ENCODE data around the gene RTL1.

RTL1 gene

DNA sequence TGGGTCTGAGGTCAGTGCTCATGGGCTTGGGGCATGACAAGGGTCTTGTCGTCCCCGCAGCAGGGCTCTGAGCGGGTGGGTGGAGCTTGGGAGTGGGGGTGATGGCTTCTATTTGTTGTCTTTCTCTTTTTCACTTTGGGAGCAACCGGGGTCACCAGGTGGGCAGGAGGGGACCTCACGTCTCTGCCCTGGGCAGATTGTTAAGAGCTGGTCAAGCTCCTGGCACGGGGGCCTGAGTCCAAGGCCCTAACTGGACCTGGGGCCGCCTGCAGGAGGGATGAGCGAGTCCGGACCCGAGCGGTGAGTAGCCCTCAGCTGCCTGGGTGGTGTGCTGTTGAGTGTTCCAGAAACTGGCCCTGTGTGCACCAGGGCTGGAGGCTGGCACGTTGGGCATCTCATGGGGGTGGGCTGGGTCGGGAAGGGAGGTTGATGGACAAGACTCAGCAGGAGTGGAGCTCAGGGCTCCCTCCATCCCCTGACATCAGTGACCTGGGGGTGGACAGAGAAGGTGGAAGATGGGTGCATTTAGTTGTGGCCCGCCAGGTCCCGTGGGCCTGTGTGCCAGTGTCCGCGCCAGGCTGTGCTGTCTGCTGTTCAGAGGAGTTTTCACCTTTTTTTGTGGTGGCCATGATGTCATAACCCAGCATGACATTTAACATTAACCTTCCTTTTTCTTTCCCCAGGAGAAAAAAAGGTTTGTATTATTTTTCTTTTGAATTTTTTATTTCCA lies 27.5 kb downstream of the RTL1 start:
- no peak overlapping the region for H3K27ac ChIP-seq
- no peak overlapping the region for H3K4me3 ChIP-seq (IDR thresholded peaks at IDR 0.05; ENCODE audit: insufficient read depth, low read depth, low read length)
- no peak overlapping the region for H3K4me2 ChIP-seq
- H2AFZ ChIP-seq (ENCODE audit: low read depth): no peak overlapping the region
- no peak overlapping the region for H3K9ac ChIP-seq
- TF ChIP-seq, protein P1, sequence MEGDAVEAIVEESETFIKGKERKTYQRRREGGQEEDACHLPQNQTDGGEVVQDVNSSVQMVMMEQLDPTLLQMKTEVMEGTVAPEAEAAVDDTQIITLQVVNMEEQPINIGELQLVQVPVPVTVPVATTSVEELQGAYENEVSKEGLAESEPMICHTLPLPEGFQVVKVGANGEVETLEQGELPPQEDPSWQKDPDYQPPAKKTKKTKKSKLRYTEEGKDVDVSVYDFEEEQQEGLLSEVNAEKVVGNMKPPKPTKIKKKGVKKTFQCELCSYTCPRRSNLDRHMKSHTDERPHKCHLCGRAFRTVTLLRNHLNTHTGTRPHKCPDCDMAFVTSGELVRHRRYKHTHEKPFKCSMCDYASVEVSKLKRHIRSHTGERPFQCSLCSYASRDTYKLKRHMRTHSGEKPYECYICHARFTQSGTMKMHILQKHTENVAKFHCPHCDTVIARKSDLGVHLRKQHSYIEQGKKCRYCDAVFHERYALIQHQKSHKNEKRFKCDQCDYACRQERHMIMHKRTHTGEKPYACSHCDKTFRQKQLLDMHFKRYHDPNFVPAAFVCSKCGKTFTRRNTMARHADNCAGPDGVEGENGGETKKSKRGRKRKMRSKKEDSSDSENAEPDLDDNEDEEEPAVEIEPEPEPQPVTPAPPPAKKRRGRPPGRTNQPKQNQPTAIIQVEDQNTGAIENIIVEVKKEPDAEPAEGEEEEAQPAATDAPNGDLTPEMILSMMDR (conservative IDR thresholded peaks at IDR 0.05; ENCODE audit: low read depth, low read length): no peak
- H3K4me1 ChIP-seq (ENCODE audit: low read depth, poor library complexity, severe bottlenecking): no peaks in the 10 kb centered on the region
- H3K79me2 ChIP-seq (ENCODE audit: insufficient read depth, low read depth): no peaks in the 10 kb centered on the region
- H3K36me3 ChIP-seq (ENCODE audit: insufficient read depth): no peaks in the 10 kb centered on the region
- H4K20me1 ChIP-seq (ENCODE audit: insufficient read depth): no peaks in the 10 kb centered on the region
- no peaks in the 10 kb centered on the region for H3K27me3 ChIP-seq (ENCODE audit: insufficient read depth, low read depth)

DNA sequence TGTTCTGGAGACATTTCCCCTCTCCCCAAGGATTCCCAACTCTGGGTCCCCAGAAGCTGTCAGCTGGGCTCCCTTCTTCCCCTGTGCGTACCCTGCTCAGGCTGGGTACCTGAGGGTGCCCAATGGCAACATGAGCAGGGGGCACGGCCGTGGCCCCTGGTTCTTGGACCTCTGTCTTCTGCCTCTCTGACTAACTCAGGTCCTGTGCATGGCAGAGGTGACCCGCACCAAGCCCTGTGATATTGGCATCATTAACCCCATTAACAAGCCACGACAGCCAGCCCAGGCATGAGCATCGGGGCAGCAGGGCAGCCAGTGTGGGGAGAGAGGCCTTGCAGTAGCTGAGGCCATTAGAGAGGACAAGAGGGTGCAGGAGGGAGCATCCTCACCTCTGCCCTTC lies 28.4 kb downstream of the RTL1 start:
- Histone ChIP-seq H4K20me1 (ENCODE audit: insufficient read depth) (no peaks in the 10 kb centered on the region), H2AFZ (ENCODE audit: low read depth) (no peak overlapping the region), H3K9ac (no peak overlapping the region), H3K4me2 (no peak overlapping the region), H3K36me3 (ENCODE audit: insufficient read depth) (no peaks in the 10 kb centered on the region), H3K4me1 (ENCODE audit: low read depth, poor library complexity, severe bottlenecking) (no peaks in the 10 kb centered on the region), H3K27ac (no peak overlapping the region), H3K4me3 (IDR thresholded peaks at IDR 0.05; ENCODE audit: insufficient read depth, low read depth, low read length) (no peak overlapping the region), H3K27me3 (ENCODE audit: insufficient read depth, low read depth) (no peaks in the 10 kb centered on the region), H3K79me2 (ENCODE audit: insufficient read depth, low read depth) (no peaks in the 10 kb centered on the region)
- TF ChIP-seq, protein P1 (conservative IDR thresholded peaks at IDR 0.05; ENCODE audit: low read depth, low read length): no peak

DNA sequence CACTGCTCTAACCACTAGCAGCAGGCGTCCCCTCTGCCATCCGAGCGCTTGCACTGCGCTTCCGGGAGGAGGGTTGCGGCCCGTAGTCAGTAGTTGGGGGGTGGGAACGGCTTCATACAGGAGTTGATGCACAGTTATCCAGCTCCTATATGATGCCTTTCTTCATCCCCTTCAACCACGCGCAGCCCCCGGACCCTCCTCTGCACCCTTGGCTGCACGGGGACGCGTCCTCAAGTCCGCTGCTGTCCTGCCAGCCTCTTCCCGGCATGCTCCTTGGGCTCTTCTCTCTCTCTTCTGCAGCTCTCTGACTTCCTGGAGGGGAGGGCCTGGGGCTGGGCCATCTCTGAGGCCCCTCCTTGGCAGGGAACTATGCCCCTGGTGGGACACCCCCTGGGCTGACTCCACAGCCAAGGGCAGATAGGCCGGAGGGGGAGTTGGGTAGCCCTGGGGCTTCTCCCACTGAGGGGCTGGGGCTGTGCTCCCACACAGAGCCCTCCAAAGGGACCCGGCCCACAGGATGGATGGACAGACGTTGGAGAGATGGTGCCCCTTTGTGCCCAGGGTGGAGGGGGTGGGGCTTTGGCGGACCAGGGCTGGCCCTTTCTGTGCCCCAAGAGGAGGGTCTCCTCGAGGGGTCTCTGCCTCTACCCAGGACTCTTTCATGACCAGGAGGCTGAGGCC lies 29.0 kb downstream of the RTL1 start:
- H3K36me3 ChIP-seq (ENCODE audit: insufficient read depth): no peaks in the 10 kb centered on the region
- H3K27ac ChIP-seq: no peak overlapping the region
- no peak overlapping the region for H3K9ac ChIP-seq
- no peaks in the 10 kb centered on the region for H3K79me2 ChIP-seq (ENCODE audit: insufficient read depth, low read depth)
- H3K4me1 ChIP-seq (ENCODE audit: low read depth, poor library complexity, severe bottlenecking): no peaks in the 10 kb centered on the region
- no peaks in the 10 kb centered on the region for H4K20me1 ChIP-seq (ENCODE audit: insufficient read depth)
- H3K27me3 ChIP-seq (ENCODE audit: insufficient read depth, low read depth): no peaks in the 10 kb centered on the region
- no peak overlapping the region for H2AFZ ChIP-seq (ENCODE audit: low read depth)
- H3K4me2 ChIP-seq: no peak overlapping the region
- H3K4me3 ChIP-seq (IDR thresholded peaks at IDR 0.05; ENCODE audit: insufficient read depth, low read depth, low read length): no peak overlapping the region
- TF ChIP-seq, protein P1 (conservative IDR thresholded peaks at IDR 0.05; ENCODE audit: low read depth, low read length): no peak

DNA sequence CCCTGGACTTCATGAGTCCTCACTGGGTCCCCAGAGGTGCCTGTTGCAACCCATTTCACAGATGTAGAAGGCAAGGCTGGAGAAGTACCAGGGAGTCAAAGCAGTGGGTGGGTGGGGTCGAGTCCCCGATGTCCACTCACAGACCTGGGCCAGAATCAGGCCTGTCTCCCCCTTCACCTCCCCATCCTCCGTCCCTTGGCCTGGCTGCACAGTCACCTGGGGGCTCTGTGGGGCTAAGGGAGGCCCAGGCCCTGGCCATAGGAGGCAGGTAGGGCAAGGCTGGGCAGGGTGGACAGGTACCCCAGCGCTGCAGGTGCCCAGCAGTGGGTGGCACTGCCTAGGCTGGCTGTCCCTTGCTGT lies 29.5 kb downstream of the RTL1 start:
- TF ChIP-seq, protein P1 (conservative IDR thresholded peaks at IDR 0.05; ENCODE audit: low read depth, low read length): no peak
- Histone ChIP-seq H3K27ac (no peak overlapping the region), H3K4me3 (IDR thresholded peaks at IDR 0.05; ENCODE audit: insufficient read depth, low read depth, low read length) (no peak overlapping the region), H3K36me3 (ENCODE audit: insufficient read depth) (no peaks in the 10 kb centered on the region), H3K9ac (no peak overlapping the region), H4K20me1 (ENCODE audit: insufficient read depth) (no peaks in the 10 kb centered on the region), H3K27me3 (ENCODE audit: insufficient read depth, low read depth) (no peaks in the 10 kb centered on the region), H3K4me2 (no peak overlapping the region), H3K79me2 (ENCODE audit: insufficient read depth, low read depth) (no peaks in the 10 kb centered on the region), H3K4me1 (ENCODE audit: low read depth, poor library complexity, severe bottlenecking) (no peaks in the 10 kb centered on the region), H2AFZ (ENCODE audit: low read depth) (no peak overlapping the region)

Measured in KMS-11 (cell line).